GM12801 (cell line): ENCODE measurements around the gene ABHD16A.

ENCODE experiments used
- CTCF ChIP-seq: IDR thresholded peaks from one replicate; pipeline ENCODE4 v1.5.1; 2011; ENCODE audit warnings: control low read depth; ENCODE audit not compliant: insufficient read length; ENCODE audit errors: extremely low read depth

The ABHD16A gene

GRCh38 chr6:31722173-31722572, 19.0 kb upstream of the ABHD16A start:
- TF ChIP-seq CTCF: no peak

GRCh38 chr6:31721351-31722020, 18.4 kb upstream of the ABHD16A start, which contains the start of gene LY6G6C:
Gene LY6G6C, minus strand, starts transcription at chr6:31721746. Its CDS starts 67 bp downstream, at chr6:31721679.
- no peak for TF ChIP-seq CTCF

DNA sequence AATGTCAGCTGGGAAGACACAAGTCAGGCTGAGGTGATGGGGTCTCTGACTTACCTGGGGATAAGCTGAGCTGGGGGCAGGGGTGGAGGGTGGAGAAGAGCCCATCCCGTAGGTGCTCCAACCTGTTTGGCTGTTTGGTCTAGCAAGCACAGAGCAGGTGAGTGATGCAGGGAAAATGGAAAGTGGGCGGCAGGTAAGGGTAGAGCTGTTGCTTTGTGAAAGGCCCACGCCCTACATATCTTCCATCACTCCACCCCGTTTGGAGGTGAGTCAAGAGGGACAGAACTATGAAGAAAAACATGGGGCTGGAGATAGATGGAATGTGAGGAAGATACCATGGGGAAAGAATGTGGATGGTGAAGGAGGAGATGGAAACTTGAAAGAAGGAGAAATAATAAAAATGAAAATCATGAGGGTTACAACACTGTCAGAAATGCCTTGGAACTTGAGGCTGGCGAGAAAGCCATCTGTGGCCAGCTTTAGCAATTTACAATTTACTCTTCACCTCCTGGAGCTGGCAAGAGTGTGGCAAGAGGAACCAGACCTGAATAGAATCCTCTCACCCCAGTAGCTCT, 17.2 kb upstream of the ABHD16A start:
- TF ChIP-seq CTCF: no peak

- TF ChIP-seq CTCF: no peak
Observed at GRCh38 chr6:31719001-31719400, 15.9 kb upstream of the ABHD16A start.

DNA sequence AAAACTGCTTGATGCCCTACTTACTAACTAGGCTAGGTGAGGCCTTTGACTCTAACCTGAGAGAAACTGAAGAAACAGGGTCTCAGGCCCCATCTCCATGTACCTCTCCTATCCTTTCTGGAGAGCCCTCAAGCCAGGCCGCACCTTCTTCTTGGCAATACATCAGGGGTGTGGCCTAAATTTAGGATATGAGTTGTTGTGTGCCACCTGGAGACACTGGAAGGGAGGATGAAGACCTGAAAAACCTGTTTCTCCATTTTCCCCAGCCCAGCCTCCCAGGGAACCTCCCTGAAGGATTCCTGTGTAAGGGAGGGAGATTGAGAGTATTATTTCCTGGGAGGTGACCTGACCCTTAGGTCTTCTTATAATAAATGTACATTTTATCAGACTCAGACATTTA, 15.1 kb upstream of the ABHD16A start:
- no peak for TF ChIP-seq CTCF

DNA sequence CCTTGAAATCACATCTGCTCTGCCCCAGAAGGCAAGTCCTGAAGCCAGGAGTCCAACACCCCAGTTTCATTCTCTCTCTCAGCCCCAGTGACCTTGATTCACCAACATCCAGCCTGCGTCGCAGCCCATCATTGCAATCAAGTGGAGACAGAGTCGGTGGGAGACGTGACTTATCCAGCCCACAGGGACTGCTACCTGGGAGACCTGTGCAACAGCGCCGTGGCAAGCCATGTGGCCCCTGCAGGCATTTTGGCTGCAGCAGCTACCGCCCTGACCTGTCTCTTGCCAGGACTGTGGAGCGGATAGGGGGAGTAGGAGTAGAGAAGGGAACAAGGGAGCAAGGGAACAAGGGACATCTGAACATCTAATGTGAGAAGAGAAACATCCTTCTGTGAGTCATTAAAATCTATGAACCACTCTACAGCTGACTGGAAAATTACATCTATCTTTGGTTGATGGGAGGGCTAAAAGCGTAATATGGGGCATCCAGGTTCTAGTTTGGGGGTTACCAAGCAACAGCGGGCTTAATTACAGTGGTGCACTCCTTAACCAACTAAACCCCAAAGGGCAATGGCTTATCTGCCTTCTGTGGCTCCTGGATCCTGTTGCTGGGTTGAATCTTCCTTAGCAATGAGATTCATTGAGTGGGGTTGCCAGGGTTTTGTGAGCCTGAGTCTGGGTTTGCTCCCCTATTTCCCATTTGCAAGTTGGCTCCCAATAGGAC, 14.5 kb upstream of the ABHD16A start:
- TF ChIP-seq CTCF: no peak
